ENCODE results near the gene ESYT2.

DNA sequence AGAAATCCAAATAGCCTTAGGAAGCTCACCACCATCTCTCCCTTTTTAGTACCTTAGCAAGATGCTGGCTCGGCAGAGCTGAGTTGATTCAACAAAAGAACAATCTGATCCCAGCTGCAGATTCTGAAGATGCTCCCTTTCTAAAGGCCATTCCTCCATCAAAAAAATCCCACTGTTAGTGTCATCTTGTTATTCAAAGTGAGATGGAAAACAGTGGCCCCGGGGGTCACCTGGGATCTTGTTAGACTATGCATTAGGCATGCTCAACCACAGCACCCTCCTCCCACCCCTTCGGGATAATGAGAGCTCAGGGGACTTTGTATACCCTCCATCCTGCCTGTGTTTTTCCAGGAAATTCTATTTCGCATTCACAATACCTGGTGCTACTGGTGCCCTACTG lies 127.1 kb downstream of the ESYT2 start:
- TF ChIP-seq, protein P1, sequence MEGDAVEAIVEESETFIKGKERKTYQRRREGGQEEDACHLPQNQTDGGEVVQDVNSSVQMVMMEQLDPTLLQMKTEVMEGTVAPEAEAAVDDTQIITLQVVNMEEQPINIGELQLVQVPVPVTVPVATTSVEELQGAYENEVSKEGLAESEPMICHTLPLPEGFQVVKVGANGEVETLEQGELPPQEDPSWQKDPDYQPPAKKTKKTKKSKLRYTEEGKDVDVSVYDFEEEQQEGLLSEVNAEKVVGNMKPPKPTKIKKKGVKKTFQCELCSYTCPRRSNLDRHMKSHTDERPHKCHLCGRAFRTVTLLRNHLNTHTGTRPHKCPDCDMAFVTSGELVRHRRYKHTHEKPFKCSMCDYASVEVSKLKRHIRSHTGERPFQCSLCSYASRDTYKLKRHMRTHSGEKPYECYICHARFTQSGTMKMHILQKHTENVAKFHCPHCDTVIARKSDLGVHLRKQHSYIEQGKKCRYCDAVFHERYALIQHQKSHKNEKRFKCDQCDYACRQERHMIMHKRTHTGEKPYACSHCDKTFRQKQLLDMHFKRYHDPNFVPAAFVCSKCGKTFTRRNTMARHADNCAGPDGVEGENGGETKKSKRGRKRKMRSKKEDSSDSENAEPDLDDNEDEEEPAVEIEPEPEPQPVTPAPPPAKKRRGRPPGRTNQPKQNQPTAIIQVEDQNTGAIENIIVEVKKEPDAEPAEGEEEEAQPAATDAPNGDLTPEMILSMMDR (IDR thresholded peaks at IDR 0.05): no peak
- TF ChIP-seq POLR2AphosphoS5 (IDR thresholded peaks at IDR 0.05) (no peak), POLR2A (IDR thresholded peaks at IDR 0.05) (no peak), EP300 (IDR thresholded peaks at IDR 0.05) (no peak)
